HepG2 (cell line): ENCODE measurements around the gene RERE. TPM values are rescaled to one million over a fixed set of nuclear protein-coding genes. Genes with fewer than 3 reads are reported as not detected.

ENCODE experiments used
- FOXK1 ChIP-seq: sonication (generic); formaldehyde crosslinking; IDR thresholded peaks from 2 replicates; pipeline ENCODE4 v1.4.0; 2020; ENCODE audit warnings: low read depth, missing genetic modification reagents, borderline replicate concordance
- GTF2F1 ChIP-seq: fragments of 150-350 bp; IDR thresholded peaks from 2 replicates; pipeline ENCODE4 v1.6.1; 2014; ENCODE audit warnings: low read length
- ISL2 ChIP-seq: sonication (generic); formaldehyde crosslinking; IDR thresholded peaks from 2 replicates; pipeline ENCODE4 v1.5.0; 2020; ENCODE audit warnings: missing genetic modification reagents
- NR2F6 ChIP-seq, 2 experiments: IDR thresholded peaks; 2 replicates each; pipeline ENCODE4 v1.6.1; 2016; ENCODE audit warnings: antibody characterized with exemption in 1 of 2, mild to moderate bottlenecking in 1 of 2
- PCBP2 ChIP-seq: fragments of 200-400 bp; formaldehyde crosslinking; optimal IDR thresholded peaks from 2 replicates; pipeline ENCODE3; 2018; ENCODE audit warnings: low read length, low read depth; ENCODE audit not compliant: poor library complexity, severe bottlenecking
- RXRB ChIP-seq: IDR thresholded peaks from 2 replicates; pipeline ENCODE4 v1.6.1; 2016; ENCODE audit warnings: borderline replicate concordance, missing genetic modification reagents, missing compliant biosample characterization
- ZBTB49 ChIP-seq: sonication (generic); formaldehyde crosslinking; IDR thresholded peaks from 2 replicates; pipeline ENCODE4 v1.4.0; 2020; ENCODE audit warnings: missing genetic modification reagents, borderline replicate concordance
- ZNF225 ChIP-seq: sonication (generic); formaldehyde crosslinking; IDR thresholded peaks from 2 replicates; pipeline ENCODE4 v1.4.0; 2020; ENCODE audit warnings: mild to moderate bottlenecking, missing genetic modification reagents
- ZNF34 ChIP-seq: sonication (generic); formaldehyde crosslinking; IDR thresholded peaks from 2 replicates; pipeline ENCODE4 v1.4.0; 2020; ENCODE audit warnings: mild to moderate bottlenecking, missing genetic modification reagents, borderline replicate concordance
- ZNF615 ChIP-seq: sonication (generic); formaldehyde crosslinking; IDR thresholded peaks from 2 replicates; pipeline ENCODE4 v1.5.0; 2020; ENCODE audit warnings: mild to moderate bottlenecking, missing genetic modification reagents, borderline replicate concordance
- ZNF616 ChIP-seq: sonication (generic); formaldehyde crosslinking; IDR thresholded peaks from 2 replicates; pipeline ENCODE4 v1.5.0; 2020; ENCODE audit warnings: low read depth, mild to moderate bottlenecking, missing genetic modification reagents
- polyA plus RNA-seq, 8 experiments: library from polyadenylated mRNA; depleted of rRNA in 3 of 8; stranded (reverse) in 7 of 8; unstranded in 1 of 8; fragments of >200 nt; fragmentation: Illumina TruSeq in 4 of 8; extraction: Trizol in 4 of 8; gene quantifications; 2 replicates each; pipeline versions ENCODE4 v1.2.1 to v1.2.3, GENCODE V29; 2011 to 2016; ENCODE audit warnings: low read depth in 4 of 8, missing spikeins in 1 of 8, mixed read lengths in 1 of 8; ENCODE audit not compliant: insufficient read depth in 1 of 8
- total RNA-seq, 5 experiments: library from RNA; depleted of rRNA; stranded (reverse); fragments of >200 nt; fragmentation: Illumina TruSeq; extraction: Trizol; gene quantifications; 2 replicates each; pipeline ENCODE4 v1.2.3, GENCODE V29; 2016; ENCODE audit warnings: low read depth in 1 of 5
- TF ChIP-seq, protein P1 (sequence below): sonication (generic); formaldehyde crosslinking; IDR thresholded peaks from 2 replicates; pipeline ENCODE4 v1.5.0; 2020; ENCODE audit warnings: missing genetic modification reagents
- TF ChIP-seq, protein P2 (sequence below): sonication (generic); formaldehyde crosslinking; IDR thresholded peaks from 2 replicates; pipeline ENCODE4 v1.4.0; 2020; ENCODE audit warnings: missing genetic modification reagents
- TF ChIP-seq, protein P3 (sequence below), 2 experiments: sonication (generic) in 1 of 2; formaldehyde crosslinking in 1 of 2; IDR thresholded peaks; 2 replicates each; pipeline versions ENCODE4 v1.6.1 to v1.9.0; 2014 to 2022; ENCODE audit warnings: antibody characterized with exemption in 1 of 2, borderline replicate concordance in 1 of 2, inconsistent platforms in 1 of 2, low read depth in 1 of 2, missing genetic modification reagents in 1 of 2

The RERE gene
- total and polyA plus RNA-seq, 2 of the 13 experiments (the other 11 are each of a cell fraction or from before 2014, with no cell fraction given), result 18.3 to 21.9 TPM

DNA sequence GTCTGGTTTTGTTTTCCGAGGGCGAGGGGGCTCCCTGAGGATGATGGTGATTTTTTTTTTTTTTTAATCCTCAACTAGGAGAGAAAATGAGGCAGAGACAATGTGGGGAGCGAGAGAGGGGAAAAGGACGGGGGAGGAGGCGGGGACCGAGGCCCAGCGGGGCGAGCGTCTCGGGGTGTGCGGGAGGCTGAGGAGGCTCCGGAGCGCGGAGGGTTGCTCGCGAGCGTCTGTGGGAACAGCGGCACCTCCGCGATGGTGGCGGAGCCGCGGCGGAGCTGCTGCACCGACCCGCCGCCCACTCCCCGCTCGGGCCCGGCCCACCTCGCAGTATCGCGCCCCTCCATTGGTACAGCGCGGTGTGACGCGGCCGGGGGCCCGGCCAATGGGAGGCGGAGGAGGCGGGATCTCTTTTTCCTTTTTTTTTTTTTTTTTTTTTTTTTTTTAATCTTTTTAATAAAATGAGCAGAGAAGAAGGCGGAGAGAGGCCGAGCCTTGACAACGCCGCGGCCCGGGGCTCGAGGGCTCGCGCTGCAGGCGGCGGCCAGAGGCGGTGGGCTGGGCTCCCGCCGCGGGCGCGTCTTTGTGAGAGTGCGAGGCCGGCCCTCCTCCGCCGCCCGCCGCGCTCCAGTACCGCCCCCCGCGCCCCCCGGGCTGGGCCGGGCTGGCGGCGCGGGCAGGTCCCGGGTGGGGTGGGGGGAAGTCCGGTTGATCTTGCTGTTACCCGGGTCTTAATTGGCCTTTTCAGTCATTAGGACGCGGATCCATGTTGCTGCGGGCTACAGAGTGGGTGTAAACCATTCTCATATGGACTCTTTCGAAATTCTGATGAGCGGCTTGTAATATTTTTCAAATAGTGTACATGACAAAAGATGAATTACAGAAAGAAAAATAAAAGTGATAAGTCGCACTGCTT, at the start of gene RERE (continued):
- TF ChIP-seq, protein P1, sequence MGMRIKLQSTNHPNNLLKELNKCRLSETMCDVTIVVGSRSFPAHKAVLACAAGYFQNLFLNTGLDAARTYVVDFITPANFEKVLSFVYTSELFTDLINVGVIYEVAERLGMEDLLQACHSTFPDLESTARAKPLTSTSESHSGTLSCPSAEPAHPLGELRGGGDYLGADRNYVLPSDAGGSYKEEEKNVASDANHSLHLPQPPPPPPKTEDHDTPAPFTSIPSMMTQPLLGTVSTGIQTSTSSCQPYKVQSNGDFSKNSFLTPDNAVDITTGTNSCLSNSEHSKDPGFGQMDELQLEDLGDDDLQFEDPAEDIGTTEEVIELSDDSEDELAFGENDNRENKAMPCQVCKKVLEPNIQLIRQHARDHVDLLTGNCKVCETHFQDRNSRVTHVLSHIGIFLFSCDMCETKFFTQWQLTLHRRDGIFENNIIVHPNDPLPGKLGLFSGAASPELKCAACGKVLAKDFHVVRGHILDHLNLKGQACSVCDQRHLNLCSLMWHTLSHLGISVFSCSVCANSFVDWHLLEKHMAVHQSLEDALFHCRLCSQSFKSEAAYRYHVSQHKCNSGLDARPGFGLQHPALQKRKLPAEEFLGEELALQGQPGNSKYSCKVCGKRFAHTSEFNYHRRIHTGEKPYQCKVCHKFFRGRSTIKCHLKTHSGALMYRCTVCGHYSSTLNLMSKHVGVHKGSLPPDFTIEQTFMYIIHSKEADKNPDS (CRISPR knock-in tag), result no peak
- TF ChIP-seq ZNF616 (CRISPR knock-in tag), result 0 out of 2 replicates have a peak, but pooled peaks have one; percentile 55
- TF ChIP-seq, protein P2, sequence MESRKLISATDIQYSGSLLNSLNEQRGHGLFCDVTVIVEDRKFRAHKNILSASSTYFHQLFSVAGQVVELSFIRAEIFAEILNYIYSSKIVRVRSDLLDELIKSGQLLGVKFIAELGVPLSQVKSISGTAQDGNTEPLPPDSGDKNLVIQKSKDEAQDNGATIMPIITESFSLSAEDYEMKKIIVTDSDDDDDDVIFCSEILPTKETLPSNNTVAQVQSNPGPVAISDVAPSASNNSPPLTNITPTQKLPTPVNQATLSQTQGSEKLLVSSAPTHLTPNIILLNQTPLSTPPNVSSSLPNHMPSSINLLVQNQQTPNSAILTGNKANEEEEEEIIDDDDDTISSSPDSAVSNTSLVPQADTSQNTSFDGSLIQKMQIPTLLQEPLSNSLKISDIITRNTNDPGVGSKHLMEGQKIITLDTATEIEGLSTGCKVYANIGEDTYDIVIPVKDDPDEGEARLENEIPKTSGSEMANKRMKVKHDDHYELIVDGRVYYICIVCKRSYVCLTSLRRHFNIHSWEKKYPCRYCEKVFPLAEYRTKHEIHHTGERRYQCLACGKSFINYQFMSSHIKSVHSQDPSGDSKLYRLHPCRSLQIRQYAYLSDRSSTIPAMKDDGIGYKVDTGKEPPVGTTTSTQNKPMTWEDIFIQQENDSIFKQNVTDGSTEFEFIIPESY (CRISPR knock-in tag), result no peak
- no peak for TF ChIP-seq PCBP2
- no peak for TF ChIP-seq GTF2F1
- no peak for TF ChIP-seq ZNF34 (CRISPR knock-in tag)
- TF ChIP-seq ZNF225 (CRISPR knock-in tag), result no peak
- TF ChIP-seq ISL2, result peak; percentile 38; the same call in 1 of the 2 replicates
- TF ChIP-seq NR2F6 (IDR thresholded peaks at IDR 0.05), result no peak
- no peak for TF ChIP-seq NR2F6 (CRISPR knock-in tag; IDR thresholded peaks at IDR 0.05)
- no peak; the same call in 1 of the 2 replicates for TF ChIP-seq FOXK1 (CRISPR knock-in tag)
- peak; percentile 32; the same call in 1 of the 2 replicates for TF ChIP-seq RXRB (CRISPR knock-in tag)
- TF ChIP-seq, protein P3, sequence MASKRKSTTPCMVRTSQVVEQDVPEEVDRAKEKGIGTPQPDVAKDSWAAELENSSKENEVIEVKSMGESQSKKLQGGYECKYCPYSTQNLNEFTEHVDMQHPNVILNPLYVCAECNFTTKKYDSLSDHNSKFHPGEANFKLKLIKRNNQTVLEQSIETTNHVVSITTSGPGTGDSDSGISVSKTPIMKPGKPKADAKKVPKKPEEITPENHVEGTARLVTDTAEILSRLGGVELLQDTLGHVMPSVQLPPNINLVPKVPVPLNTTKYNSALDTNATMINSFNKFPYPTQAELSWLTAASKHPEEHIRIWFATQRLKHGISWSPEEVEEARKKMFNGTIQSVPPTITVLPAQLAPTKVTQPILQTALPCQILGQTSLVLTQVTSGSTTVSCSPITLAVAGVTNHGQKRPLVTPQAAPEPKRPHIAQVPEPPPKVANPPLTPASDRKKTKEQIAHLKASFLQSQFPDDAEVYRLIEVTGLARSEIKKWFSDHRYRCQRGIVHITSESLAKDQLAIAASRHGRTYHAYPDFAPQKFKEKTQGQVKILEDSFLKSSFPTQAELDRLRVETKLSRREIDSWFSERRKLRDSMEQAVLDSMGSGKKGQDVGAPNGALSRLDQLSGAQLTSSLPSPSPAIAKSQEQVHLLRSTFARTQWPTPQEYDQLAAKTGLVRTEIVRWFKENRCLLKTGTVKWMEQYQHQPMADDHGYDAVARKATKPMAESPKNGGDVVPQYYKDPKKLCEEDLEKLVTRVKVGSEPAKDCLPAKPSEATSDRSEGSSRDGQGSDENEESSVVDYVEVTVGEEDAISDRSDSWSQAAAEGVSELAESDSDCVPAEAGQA (IDR thresholded peaks at IDR 0.05; ENCODE audit: low read depth), result no peak
- TF ChIP-seq, protein P3 (CRISPR knock-in tag; IDR thresholded peaks at IDR 0.05; ENCODE audit: borderline replicate concordance), result no peak
- no peak for TF ChIP-seq ZBTB49 (CRISPR knock-in tag)
- TF ChIP-seq ZNF615 (CRISPR knock-in tag), result no peak
